ENCODE data around the gene CASP8AP2.

- TF ChIP-seq CTCF (IDR thresholded peaks at IDR 0.05; ENCODE audit: extremely low read depth in 1 of 2, insufficient read depth in 1 of 2, low read depth in 1 of 2, low read length in 2 of 2) = no peak
- TF ChIP-seq POLR2A (IDR thresholded peaks at IDR 0.05; ENCODE audit: low read depth, low read length) = no peak
- TF ChIP-seq POLR2AphosphoS5 (IDR thresholded peaks at IDR 0.05; ENCODE audit: insufficient read depth, low read depth, low read length) = no peak
- TF ChIP-seq MYC (IDR thresholded peaks at IDR 0.05; ENCODE audit: low read depth, low read length) = no peak
- TF ChIP-seq MAX (IDR thresholded peaks at IDR 0.05; ENCODE audit: insufficient read depth, insufficient read length) = no peak
- TF ChIP-seq EZH2 (IDR thresholded peaks at IDR 0.05; ENCODE audit: borderline replicate concordance, low read depth, low read length, severe bottlenecking) = no peak
Observed at GRCh38 chr6:89917801-89918366, 88.2 kb downstream of the CASP8AP2 start.
